ENCODE data around the gene SUSD3.

SUSD3 gene

DNA sequence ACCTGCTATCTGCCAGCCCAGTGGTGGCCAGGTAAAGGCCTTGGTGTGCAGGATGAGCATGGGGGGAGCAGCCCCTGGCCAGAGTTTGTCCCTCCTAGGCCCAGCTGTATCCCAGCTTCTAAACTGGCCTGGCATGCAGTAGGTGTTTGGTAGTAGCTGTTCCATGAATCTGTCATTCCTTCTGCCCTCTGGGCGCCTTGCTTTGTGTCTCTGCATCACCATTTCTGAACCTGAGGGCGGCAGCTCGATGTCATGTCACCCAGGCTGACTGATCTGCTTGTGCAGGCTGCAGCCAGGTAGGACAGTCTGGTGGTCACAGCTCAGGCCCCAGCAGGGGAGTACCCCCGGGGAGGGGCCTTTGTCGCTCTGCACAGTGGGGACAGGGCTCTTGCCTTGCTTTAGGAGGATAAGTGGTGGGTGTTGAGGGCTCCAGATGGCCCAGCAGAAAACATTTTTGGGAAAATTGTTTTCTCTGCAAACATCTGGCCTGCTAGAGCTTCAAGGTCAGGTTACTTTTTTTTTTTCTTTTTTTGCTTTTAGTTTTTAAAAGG is 4.6 kb upstream of the SUSD3 start:
- no peak overlapping the region for H3K9ac ChIP-seq (ENCODE audit: low read depth, low read length)
- H3K36me3 ChIP-seq (ENCODE audit: insufficient read depth, low read length): no peaks in the 10 kb centered on the region
- peaks cover 19% of the 10 kb centered on the region for H3K4me1 ChIP-seq (ENCODE audit: insufficient read depth, low read length)
- no peaks in the 10 kb centered on the region for H3K9me3 ChIP-seq (ENCODE audit: control insufficient read depth, insufficient read depth, low read length)

DNA sequence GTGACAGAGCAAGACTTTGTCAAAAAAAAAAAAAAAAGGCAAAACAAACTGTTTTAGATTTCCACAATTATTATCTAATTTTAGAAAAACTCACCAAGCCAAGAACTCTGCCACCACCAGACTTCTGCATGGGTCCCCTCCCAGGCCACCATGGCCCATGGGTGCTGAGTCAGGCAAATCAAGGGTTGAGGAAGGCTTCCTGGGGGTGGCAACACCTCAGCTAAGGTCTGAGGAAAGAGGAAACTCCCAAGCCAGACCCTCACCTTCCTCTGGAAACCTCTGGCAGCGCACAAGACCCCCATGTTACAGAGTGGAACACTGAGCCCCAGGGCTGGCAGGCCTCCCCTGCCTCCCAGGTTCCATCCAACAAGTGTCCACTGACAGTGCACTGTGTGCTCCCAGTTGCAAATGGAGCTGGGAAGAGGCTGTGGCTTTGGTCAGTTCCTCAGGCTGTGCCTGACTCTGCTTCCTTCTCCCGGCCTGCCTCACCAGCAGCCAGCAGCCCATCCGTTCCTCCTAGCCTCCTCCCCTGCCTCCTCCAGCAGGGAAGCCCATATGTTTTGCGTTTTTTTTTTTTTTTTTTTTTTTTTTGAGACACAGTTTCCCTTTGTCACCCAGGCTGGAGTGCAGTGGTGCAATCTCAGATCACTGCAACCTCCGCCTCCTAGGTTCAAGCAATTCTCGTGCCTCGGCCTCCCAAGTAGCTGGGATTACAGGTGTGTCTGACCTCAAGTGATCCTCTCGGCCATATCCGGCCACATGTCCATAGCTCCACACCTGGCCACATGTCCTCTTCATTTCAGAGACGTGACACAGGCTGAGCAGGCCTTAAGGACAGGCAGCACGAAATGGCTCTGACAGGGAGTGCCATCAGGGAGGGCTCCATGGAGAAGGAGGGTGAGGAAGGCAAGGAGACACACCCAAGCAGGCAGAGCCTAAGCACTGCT is 3.5 kb upstream of the SUSD3 start:
- H3K36me3 ChIP-seq (ENCODE audit: insufficient read depth, low read length): no peaks in the 10 kb centered on the region
- H3K4me1 ChIP-seq (ENCODE audit: insufficient read depth, low read length): peaks cover 24% of the 10 kb centered on the region
- no peaks in the 10 kb centered on the region for H3K9me3 ChIP-seq (ENCODE audit: control insufficient read depth, insufficient read depth, low read length)
- no peak overlapping the region for H3K9ac ChIP-seq (ENCODE audit: low read depth, low read length)

DNA sequence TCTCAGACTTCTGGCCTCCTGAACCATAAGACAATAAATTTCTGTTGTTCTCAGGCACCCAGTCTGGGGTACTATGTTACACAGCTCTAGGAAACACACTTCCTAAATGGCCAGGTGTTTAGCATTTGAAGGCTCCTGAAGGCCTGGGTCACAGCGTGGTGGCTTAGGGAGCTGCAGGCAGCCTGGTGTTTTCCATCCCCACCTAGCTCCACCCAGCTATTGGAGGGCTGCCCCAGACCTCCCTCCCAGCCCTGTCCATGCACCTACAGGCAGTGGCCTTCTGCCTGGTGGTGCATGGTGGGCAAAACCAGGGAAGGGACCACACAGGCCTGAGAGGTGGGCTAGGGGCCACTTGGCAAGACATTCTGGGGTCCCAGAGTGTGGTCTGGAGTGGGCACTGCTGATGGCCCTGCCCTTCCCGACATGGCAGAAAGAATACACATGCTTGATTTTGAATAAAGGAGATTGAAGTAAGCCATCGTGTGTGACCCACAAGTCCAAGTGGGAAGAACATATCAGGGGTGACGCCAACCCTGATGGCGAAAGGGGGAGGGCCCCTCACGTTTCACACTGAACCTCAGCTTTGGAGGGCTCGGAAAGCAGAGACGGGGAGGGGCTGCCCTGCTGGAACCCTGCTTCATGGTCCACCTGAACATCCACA is 1.3 kb upstream of the SUSD3 start:
- no peak overlapping the region for H3K9ac ChIP-seq (ENCODE audit: low read depth, low read length)
- H3K4me1 ChIP-seq (ENCODE audit: insufficient read depth, low read length): peaks cover 27% of the 10 kb centered on the region
- no peaks in the 10 kb centered on the region for H3K36me3 ChIP-seq (ENCODE audit: insufficient read depth, low read length)
- H3K9me3 ChIP-seq (ENCODE audit: control insufficient read depth, insufficient read depth, low read length): no peaks in the 10 kb centered on the region

DNA sequence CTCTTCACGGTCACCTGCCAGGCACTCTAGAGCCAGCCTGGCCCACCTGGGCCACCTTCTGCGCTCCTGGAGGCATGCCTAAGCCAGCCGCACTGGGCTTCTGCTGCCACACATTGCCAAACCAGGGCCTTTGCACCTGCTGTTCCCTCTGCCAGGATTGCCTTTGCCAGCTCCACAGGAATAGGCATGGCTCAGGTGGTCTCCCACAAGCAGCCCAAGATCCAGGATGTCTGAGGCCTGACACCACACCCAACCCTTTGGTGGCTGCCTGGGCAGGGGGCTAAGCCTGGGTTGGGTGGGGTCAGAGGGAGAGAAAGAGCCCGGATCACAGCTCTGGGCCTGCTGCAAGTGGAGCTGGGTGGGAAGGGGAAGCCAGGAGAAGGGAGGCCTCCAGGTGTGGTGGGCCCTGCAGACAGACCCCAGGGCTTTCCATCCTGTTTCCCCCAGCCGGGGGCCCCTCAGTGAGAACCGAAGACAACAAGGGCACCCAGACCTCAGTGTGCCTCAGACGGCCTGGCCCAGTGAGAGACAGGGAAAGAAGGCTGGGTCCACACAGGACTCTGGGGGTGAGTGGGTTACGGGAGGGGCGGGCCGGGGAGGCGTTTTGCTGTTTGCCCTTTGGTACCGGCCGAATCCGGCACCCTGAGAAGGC is 672 bp upstream of the SUSD3 start:
- Histone ChIP-seq H3K9ac (ENCODE audit: low read depth, low read length) (no peak overlapping the region), H3K9me3 (ENCODE audit: control insufficient read depth, insufficient read depth, low read length) (no peaks in the 10 kb centered on the region), H3K4me1 (ENCODE audit: insufficient read depth, low read length) (peaks cover 27% of the 10 kb centered on the region), H3K36me3 (ENCODE audit: insufficient read depth, low read length) (no peaks in the 10 kb centered on the region)

DNA sequence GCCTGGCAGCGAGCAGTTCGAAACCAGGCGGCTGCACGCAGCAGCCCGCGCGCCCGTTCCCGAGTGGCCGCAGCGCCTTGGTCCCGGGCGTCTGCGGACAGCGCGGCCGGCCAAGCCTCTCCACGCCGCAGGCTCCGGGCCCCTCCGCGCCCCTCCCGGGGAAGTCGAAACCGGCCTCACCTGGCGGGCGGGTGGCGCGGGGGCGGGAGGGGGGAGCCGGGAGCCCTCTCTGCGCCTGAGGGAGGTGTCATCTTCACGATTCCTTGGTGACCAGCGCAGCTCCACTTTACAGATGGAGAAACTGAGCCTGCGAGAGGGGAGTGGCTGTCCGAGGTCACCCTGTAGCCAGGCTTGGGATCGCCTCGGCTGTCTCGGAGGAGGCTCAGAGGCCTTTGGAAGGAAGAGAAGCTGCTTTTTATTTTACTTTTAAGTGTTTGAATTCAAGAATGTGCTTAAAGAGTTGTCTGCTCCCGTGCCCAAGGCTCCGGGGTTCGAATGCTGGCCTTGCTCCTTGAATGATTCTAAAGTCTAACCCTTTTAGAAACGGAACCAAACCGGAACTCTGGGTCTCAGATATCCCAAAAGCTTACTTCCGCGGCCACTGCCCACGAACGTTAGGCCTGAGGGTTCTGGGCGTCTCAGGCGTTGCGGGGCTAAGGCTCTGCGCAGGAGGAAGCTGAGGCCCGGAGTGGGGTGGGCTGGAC is 662 bp downstream of the SUSD3 start:
- H3K36me3 ChIP-seq (ENCODE audit: insufficient read depth, low read length): no peaks in the 10 kb centered on the region
- H3K4me1 ChIP-seq (ENCODE audit: insufficient read depth, low read length): peaks cover 15% of the 10 kb centered on the region; the same call in 1 of the 2 replicates
- no peaks in the 10 kb centered on the region for H3K9me3 ChIP-seq (ENCODE audit: control insufficient read depth, insufficient read depth, low read length)
- H3K9ac ChIP-seq (ENCODE audit: low read depth, low read length): peak overlapping the region; percentile 48; the same call in 1 of the 2 replicates

DNA sequence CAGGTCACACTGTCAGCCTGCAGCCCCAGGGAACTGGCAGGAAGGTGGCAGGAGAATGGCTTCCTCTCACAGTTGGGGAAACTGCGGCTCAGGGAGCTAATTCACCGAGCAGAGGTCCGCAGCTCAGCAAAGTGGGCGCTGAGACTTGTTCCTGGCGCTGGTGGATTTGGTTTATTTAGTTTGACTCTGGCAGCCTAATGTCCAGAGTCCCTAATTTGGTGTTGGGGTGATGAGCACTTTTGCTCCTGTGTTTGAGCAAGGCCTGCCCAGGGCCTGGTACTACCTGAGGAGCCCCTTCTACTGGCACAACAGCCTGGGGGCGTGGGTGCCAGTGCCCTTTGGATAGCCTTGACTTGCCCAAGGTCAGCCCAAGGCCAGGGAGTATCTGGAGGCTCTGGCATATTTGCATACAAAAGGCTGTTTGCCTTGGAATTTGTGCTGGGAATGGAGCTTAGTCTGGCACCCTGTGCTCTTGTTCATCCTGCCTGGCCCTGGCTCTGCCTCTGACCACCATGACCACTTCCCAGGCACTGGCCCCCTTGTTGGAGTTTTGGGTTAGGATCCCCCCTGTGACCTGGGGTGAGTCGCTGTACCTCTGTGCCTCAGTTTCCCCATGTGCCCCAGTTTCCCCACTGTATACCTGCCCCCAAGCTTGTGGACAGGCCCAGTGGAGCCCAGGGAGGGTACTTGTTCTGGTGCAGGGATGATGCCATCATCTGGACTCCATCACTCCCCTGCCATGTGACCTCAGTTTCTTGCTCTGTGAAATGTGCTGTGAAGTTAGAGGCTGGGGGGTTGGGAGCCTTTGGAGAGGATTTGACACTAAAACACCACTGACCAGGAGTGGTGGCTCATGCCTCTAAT is 1.4 kb downstream of the SUSD3 start:
- Histone ChIP-seq H3K9me3 (ENCODE audit: control insufficient read depth, insufficient read depth, low read length) (no peaks in the 10 kb centered on the region), H3K36me3 (ENCODE audit: insufficient read depth, low read length) (no peaks in the 10 kb centered on the region), H3K9ac (ENCODE audit: low read depth, low read length) (no peak overlapping the region), H3K4me1 (ENCODE audit: insufficient read depth, low read length) (peaks cover 15% of the 10 kb centered on the region; the same call in 1 of the 2 replicates)

DNA sequence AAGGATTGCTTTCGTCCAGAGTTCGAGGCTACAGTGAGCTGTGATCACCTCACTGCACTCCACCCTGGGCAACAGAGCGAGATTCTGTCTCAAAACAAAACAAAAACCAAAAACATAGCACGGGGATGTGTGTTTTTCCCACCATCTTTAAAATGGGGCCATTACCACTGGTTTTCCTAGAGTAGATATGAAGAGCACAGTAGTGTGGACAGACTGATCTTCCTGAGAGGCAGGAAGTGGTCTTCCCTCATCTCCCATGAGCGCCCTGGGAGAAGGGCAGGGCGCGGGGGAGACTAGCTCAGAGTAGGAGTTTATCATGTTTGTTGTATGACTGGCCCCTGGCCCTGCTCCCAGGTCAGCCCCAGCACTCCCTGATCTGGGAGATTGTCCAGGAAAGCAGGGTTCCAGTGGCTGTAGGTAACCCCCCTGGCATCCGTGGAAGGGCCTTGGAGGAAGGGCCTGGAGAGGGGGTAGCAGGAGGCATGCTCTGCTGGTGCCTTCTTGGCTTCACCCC is 2.3 kb downstream of the SUSD3 start:
- Histone ChIP-seq H3K9ac (ENCODE audit: low read depth, low read length) (no peak overlapping the region), H3K36me3 (ENCODE audit: insufficient read depth, low read length) (no peaks in the 10 kb centered on the region), H3K4me1 (ENCODE audit: insufficient read depth, low read length) (peaks cover 15% of the 10 kb centered on the region; the same call in 1 of the 2 replicates), H3K9me3 (ENCODE audit: control insufficient read depth, insufficient read depth, low read length) (no peaks in the 10 kb centered on the region)

DNA sequence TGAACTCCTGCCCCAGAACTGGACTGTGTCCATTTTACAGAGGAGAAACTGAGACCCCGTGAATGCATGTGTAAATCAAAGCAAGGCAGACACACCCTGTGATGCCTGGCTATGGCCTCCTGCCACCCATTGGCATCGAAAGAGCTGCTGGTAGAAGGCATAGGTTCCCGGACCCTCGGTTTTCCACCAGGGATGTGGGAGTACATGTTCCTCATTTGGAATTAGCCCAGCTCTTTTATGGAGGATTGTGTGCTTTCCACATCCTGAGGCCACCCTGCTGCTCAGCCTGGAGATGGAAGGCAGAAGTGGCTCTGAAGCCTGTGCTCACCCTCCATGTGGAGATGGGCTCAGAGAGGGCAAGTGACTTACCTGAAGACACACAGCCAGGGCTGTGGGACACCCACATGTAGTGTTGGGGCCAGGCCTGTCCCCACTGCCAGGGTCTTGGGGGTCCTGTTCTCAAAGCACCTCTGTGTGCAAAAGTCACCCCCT is 2.8 kb downstream of the SUSD3 start:
- H3K9me3 ChIP-seq (ENCODE audit: control insufficient read depth, insufficient read depth, low read length): no peaks in the 10 kb centered on the region
- H3K4me1 ChIP-seq (ENCODE audit: insufficient read depth, low read length): peaks cover 15% of the 10 kb centered on the region; the same call in 1 of the 2 replicates
- no peaks in the 10 kb centered on the region for H3K36me3 ChIP-seq (ENCODE audit: insufficient read depth, low read length)
- no peak overlapping the region for H3K9ac ChIP-seq (ENCODE audit: low read depth, low read length)

DNA sequence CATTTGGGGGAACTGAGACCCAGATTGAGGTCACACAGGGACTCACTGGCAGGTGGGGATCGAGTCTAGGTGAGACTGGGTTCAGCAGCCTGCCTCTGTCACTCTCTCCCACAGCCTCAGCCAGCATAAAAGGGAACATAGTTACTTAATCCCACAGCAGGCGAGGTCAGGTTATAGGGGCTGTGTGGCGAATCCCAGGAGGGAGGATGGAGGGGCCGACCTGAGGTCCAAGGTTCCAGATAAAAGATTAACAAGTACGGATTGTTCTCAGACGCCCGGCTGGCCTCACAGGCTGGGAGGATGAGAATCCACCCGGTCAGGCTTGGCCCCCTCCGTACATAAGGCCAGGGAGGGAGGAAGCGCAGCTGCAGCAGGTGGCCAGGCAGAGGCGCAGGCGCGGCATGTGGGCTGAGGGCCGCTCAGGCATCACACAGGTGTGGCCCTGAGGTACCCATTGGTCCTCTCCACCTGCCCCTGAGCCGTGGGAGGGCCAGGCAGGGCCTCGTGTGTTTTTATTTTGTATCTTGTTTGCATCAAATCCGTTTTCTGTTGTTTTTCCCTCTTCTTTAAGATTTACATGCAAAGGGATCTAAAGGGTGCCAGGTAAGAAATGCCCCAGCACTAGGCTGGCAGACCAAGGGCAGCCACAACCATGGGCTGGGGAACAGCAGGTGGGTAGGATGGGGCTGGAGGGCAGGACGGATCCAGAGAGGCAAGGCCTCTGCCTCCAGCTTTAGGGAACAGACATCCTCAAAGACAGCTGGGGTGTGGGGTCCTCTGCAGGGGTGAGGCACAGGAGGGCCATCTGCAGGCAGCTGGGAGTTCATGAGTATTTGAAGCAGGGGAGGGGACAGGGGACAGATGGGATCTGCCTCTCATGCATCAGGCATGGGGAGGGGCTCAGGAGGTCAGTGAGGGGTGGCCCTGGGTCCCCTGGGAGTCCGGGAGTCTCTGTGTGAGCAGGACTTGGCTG is 3.6 kb downstream of the SUSD3 start:
- Histone ChIP-seq H3K36me3 (ENCODE audit: insufficient read depth, low read length) (no peaks in the 10 kb centered on the region), H3K9me3 (ENCODE audit: control insufficient read depth, insufficient read depth, low read length) (no peaks in the 10 kb centered on the region), H3K9ac (ENCODE audit: low read depth, low read length) (no peak overlapping the region), H3K4me1 (ENCODE audit: insufficient read depth, low read length) (peaks cover 11% of the 10 kb centered on the region; the same call in 1 of the 2 replicates)

DNA sequence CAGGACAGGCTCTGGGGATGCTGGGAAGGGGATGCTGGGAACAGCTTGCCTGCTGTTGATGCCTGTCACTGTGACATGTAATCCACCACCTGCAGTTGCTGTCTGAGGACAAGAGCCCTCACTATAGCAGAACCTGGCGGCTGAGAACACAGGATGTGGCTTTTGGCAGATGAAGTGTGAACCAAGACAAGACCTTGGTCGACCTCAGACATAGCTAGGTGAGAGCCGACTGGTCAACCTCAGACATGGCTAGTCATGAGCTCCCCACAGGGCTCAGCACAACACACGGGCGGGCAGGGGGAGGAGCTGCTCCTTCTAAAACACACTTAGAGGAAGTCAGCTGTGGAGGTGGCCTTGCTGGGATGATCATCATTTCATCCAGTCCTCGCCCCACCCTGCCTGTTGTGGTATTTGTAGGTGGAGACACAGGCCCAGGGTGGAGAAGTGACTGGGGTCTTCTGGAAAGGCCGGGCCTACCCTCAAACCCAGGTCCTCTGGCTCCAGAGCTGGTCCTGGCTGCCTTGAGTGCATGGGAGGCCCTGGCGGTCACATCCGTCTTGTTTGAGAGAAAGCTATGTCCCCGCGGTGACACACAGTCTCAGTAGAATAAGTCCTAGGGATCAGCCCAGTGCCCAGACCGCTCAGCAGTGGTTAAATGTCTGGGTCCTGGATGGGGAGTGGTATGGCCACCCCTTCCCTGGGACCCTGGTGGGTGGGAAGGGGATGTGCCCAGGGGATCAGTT is 6.1 kb downstream of the SUSD3 start:
- Histone ChIP-seq H3K4me1 (ENCODE audit: insufficient read depth, low read length) (peaks cover 8% of the 10 kb centered on the region; the same call in 1 of the 2 replicates), H3K36me3 (ENCODE audit: insufficient read depth, low read length) (no peaks in the 10 kb centered on the region), H3K9me3 (ENCODE audit: control insufficient read depth, insufficient read depth, low read length) (no peaks in the 10 kb centered on the region), H3K9ac (ENCODE audit: low read depth, low read length) (no peak overlapping the region)

DNA sequence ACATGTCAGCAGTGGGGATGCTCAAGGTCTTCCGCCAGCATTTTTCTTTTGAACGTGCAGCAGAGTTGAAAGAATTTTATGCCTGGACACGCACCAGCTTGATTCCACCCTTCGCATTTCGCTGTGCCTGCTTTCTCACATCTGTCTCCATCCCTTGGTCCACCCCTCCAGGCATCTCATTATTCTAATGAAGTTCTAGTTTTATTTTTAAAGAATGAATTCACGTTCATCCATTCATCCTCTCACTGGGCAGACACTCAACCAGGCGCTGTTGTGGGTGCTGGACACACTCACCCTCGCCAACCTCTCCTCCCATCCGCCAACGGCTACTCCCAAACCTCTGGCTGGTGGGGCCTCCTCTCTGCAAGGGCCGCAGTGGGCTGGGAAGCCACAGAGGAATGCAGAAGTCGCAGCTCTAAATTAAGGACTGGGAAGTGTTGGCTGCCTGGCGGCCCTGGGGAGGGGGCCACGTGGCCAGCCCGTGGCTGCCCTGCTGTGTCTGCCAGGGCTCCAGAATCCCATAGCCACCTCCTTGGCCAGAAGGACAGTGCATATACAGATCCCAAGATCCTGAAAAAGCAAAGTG is 6.7 kb downstream of the SUSD3 start:
- H3K4me1 ChIP-seq (ENCODE audit: insufficient read depth, low read length): peaks cover 1% of the 10 kb centered on the region; the same call in 1 of the 2 replicates
- H3K9ac ChIP-seq (ENCODE audit: low read depth, low read length): no peak overlapping the region
- H3K36me3 ChIP-seq (ENCODE audit: insufficient read depth, low read length): no peaks in the 10 kb centered on the region
- H3K9me3 ChIP-seq (ENCODE audit: control insufficient read depth, insufficient read depth, low read length): no peaks in the 10 kb centered on the region
